ENCODE data around the gene THAP4.

THAP4 gene

DNA sequence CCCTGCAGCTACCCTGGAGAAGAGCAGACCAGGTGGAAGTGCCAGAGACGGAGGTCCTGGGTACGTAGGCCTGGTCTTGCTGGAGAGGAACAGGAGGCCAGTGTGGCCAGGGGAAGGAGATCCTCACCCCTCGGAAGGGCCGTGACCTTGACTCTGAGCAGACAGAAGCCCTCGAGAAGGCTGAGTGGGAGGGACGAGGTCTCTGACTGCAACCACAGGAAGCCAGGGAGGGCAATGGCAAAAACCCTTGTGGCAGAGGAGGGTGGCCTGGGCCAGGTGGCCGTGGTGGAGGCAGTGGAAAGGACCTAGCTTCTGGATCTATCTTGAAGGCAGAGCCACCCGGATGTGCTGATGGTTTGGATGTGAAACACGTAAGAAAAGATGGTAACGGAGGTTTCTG lies 28.1 kb downstream of the THAP4 start:
- TF ChIP-seq, protein P1, sequence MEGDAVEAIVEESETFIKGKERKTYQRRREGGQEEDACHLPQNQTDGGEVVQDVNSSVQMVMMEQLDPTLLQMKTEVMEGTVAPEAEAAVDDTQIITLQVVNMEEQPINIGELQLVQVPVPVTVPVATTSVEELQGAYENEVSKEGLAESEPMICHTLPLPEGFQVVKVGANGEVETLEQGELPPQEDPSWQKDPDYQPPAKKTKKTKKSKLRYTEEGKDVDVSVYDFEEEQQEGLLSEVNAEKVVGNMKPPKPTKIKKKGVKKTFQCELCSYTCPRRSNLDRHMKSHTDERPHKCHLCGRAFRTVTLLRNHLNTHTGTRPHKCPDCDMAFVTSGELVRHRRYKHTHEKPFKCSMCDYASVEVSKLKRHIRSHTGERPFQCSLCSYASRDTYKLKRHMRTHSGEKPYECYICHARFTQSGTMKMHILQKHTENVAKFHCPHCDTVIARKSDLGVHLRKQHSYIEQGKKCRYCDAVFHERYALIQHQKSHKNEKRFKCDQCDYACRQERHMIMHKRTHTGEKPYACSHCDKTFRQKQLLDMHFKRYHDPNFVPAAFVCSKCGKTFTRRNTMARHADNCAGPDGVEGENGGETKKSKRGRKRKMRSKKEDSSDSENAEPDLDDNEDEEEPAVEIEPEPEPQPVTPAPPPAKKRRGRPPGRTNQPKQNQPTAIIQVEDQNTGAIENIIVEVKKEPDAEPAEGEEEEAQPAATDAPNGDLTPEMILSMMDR (IDR thresholded peaks at IDR 0.05; ENCODE audit: low read depth, low read length) = no peak
- no peak for DNase-seq (ENCODE audit: extremely low read depth, low read depth)

DNA sequence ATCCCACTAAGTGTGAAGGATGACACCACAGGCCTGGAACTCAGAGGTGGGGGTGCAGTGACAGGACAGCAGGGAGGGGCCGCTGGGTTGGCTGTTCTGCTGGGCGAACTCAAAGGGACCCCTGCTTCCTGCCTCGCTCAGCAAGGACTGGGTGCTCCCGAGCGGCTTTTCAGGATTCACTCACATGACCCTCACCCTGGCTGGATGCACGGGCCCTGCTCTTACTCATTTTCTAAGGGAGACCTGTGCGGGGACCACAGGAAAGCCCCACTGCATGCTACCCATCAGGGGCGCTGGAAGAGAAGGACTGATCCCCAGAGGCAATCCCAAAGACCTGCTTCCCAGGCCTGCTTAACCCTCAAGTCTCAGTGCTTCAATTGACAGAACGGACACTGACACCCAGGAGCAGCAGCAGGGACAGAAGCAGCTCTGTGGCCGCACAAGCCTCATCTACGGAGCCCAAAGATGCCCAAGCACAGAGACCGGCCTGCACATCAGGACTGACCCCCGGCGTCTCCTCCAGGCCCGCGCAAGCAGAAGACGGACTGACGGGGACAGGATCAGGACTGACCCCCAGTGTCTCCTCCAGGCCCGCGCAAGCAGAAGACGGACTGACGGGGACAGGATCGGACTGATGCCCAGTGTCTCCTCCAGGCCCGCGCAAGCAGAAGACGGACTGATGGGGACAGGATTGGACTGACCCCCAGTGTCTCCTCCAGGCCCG lies 29.6 kb downstream of the THAP4 start:
- no peak for DNase-seq (ENCODE audit: extremely low read depth, low read depth)

DNA sequence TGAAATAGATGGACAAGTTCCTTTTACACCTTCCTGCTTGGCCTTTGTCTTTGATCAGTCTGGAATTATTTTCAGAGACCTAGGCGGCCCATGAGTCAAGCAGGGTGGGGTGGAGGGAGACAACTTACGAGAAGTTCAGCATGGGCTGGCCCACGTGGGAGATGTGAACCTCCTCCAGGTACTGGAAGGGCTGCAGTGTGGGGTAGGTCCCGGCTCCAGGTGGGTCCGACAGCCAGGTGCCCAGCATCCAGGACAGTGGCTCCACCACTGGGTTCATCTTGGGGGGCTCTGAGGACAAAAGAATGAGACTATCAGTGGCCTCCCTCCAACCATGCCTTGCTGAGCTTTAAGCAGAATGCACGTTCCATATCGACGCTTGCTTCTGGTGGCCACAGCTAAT lies 30.8 kb downstream of the THAP4 start:
- DNase-seq (ENCODE audit: extremely low read depth, low read depth) = no peak
- TF ChIP-seq, protein P1 (IDR thresholded peaks at IDR 0.05; ENCODE audit: low read depth, low read length) = no peak

More for the DNA sequence above, 29.6 kb downstream of the THAP4 start:
- TF ChIP-seq, protein P1 (IDR thresholded peaks at IDR 0.05; ENCODE audit: low read depth, low read length) = no peak

DNA sequence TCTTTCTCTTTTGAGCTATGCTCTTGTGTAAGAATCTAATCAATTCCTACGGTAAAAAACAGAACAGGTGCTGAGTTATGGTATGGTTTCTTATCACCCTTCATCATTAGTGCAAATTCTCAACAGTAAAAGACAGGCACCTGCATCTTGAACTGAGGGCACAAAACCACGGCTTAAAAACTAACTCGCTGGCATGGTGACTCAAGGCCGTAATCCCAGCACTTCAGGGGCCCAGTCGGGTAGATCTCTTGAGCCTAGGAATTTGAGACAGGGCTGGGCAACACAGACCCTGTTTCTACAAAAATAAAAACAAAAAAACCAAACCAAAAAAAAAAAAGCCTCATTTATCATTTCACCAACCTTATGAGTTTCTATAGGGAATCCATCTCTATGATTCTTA lies 33.3 kb downstream of the THAP4 start:
- TF ChIP-seq, protein P1 (IDR thresholded peaks at IDR 0.05; ENCODE audit: low read depth, low read length) = no peak

DNA sequence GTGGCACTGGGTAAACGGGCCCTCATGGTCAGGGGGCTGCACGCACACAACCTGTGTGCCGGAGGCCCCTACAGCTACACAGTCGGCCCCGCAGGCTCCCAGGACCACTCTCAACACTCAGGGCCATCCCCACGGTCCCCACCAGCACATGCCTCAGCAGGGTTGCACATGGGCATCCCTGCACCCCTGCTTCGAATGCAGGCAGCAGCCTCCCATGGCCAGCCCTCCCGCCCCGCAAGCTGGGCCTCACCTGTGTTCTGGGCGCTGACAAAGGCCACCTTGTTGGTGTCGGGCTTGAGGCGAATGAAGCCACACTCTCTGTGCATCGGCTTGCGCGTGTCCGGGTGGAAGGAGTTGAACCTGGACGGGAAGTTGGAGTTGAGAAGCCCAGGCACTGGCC lies 34.2 kb downstream of the THAP4 start:
- TF ChIP-seq, protein P1 (IDR thresholded peaks at IDR 0.05; ENCODE audit: low read depth, low read length) = no peak
- no peak for DNase-seq (ENCODE audit: extremely low read depth, low read depth)

More for the DNA sequence above, 33.3 kb downstream of the THAP4 start:
- no peak for DNase-seq (ENCODE audit: extremely low read depth, low read depth)

DNA sequence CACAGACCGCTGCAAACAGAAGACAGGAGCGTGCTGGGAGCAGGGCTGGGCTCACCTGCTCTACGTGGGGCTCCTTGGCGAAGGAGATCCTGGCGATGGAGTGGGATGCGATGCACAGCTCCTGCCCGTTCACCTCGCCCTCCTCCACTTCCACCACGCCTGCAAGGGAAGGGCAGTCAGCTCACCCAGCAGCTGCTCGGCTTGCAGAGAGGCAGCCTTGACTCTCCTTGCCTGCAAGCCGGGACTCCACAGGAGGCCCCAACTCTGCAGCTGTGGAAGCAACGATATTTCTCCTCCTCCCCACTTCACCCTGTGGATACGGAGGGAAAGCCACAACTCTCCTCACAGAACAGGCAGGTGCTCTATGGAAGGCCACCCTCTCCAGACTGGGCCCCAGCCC lies 35.1 kb downstream of the THAP4 start:
- TF ChIP-seq, protein P1 (IDR thresholded peaks at IDR 0.05; ENCODE audit: low read depth, low read length) = no peak
- DNase-seq (ENCODE audit: extremely low read depth, low read depth) = no peak

DNA sequence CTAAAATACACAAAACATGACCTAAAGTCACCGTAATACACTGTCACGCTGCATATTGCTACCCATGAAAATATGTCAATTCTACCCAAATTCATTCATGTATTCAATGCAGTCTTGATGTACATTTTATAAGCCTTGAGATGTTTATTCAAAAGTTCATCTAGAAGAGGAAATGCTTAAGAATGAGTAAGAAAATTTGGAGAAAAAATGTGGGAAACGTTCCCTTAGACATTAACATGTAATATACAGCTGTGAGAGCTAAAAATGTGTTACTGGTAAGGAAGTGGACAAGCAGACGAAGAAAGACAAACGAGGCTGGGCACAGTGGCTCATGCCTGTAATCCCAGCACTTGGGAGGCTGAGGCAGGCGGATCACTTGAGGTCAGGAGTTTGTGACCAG lies 37.3 kb downstream of the THAP4 start:
- DNase-seq (ENCODE audit: extremely low read depth, low read depth) = no peak
- TF ChIP-seq, protein P1 (IDR thresholded peaks at IDR 0.05; ENCODE audit: low read depth, low read length) = no peak

Measured in AG09319 (cell line).